Thymus (tissue), 11 donors: Measurements from ENCODE around the gene FLT3. TPM values are rescaled to one million over a fixed set of nuclear protein-coding genes. Genes with fewer than 3 reads are reported as not detected.
"Not testable (repeated sequence)": the region's sequence is repeated elsewhere in the genome, so short reads cannot be mapped to it uniquely, and the experiment has no call there.

Experiments
- DNase-seq, 9 donors: peaks; one replicate each; pipeline ENCODE4 v3.0.0-alpha.2; 2013; ENCODE audit warnings: low spot score in 9 of 9, low read depth in 6 of 9, missing footprints in 1 of 9
- H3K27ac ChIP-seq, 2 donors: one replicate each; pipeline ENCODE4 v1.5.1; 2013; ENCODE audit warnings: control low read depth in 1 of 2, low read depth in 1 of 2, low read length in 1 of 2, mild to moderate bottlenecking in 1 of 2, moderate library complexity in 1 of 2
- H3K27me3 ChIP-seq, 2 donors: one replicate each; pipeline ENCODE4 v1.5.1; 2013; ENCODE audit warnings: low read length in 1 of 2; ENCODE audit not compliant: control insufficient read depth in 2 of 2, insufficient read depth in 1 of 2
- H3K36me3 ChIP-seq, 2 donors: one replicate each; pipeline ENCODE4 v1.5.1; 2013; ENCODE audit warnings: low read length in 1 of 2, mild to moderate bottlenecking in 1 of 2, moderate library complexity in 1 of 2; ENCODE audit not compliant: control insufficient read depth in 2 of 2, insufficient read depth in 2 of 2
- H3K4me1 ChIP-seq, 2 donors: one replicate each; pipeline ENCODE4 v1.5.1; 2013; ENCODE audit warnings: low read length in 2 of 2; ENCODE audit not compliant: control insufficient read depth in 2 of 2, insufficient read depth in 2 of 2
- H3K4me3 ChIP-seq, 2 donors: one replicate each; pipeline ENCODE4 v1.5.1; 2013; ENCODE audit warnings: low read length in 2 of 2, control low read depth in 1 of 2, mild to moderate bottlenecking in 1 of 2
- H3K9me3 ChIP-seq, 2 donors: one replicate each; pipeline ENCODE4 v1.5.1; 2013; ENCODE audit warnings: low read length in 1 of 2, mild to moderate bottlenecking in 1 of 2; ENCODE audit not compliant: control insufficient read depth in 2 of 2, insufficient read depth in 1 of 2
- WGBS: extraction: QIAGEN DNeasy Blood & Tissue Kit; methylation state at CpG from one replicate; pipeline ENCODE4 v1.1.7; 2013; 5-methylcytosine and 5-hydroxymethylcytosine counted together
- polyA plus RNA-seq: library from polyadenylated mRNA; stranded (reverse); fragments of 200-250 nt; gene quantifications from one replicate; pipeline ENCODE4 v1.2.3, GENCODE V29; 2013
- total RNA-seq: library from RNA; stranded (reverse); fragments of 120-200 nt; gene quantifications from one replicate; pipeline ENCODE4 v1.2.4, GENCODE V29; 2013
- donor health status: healthy.

The FLT3 gene
- total and polyA plus RNA-seq, 2 donors = 8.3 to 11.6 TPM

- WGBS = 97% methylated on average over 13 of the region's 13 CpGs
- not testable (repeated sequence) for H3K27me3 ChIP-seq, H3K36me3 ChIP-seq, DNase-seq, H3K4me1 ChIP-seq, H3K27ac ChIP-seq, H3K9me3 ChIP-seq, H3K4me3 ChIP-seq
Observed at GRCh38 chr13:28005016-28005415, 95.4 kb downstream of the FLT3 start.

DNA sequence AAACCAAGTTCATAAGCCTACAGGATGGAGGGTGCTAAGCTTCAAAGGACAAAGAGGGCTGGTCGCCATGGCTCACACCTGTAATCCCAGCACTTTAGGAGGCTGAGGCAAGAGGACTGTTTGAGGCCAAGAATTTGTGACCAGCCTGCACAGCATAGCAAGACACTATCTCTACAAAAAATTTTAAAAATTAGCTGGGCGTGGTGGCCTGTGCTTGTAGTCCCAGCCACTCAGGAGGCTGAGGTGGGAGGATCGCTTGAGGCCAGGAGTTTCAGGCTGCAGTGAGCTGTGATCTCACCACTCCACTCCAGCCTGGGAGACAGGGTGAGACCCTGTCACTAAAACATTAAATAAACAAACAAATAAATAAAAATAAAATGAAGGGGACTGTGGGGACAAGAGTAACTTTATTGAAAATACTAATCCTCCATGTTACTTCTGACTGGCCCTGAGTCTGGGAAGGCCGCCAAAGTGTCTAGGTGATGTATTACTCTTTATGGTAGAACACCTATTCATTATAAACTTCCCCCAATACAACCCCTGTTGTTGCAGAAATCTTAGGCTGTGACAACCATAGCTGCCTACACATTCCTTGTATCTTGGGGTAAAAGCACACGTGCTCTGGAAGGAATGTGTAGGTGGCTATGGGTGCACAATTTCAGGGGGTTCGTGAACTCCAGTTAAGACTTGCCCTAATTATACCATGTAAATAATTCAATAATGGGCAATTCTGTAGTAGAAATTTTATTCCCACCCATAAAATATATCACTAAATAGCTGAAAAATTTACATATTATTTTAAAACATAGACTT is 97.3 kb downstream of the FLT3 start:
- Histone ChIP-seq H3K27me3 (no peaks in the 10 kb centered on the region), H3K4me1 (no peaks in the 10 kb centered on the region), H3K9me3 (no peaks in the 10 kb centered on the region), H3K27ac (no peak overlapping the region), H3K4me3 (no peak overlapping the region), H3K36me3 (no peaks in the 10 kb centered on the region)
- no peak for DNase-seq
- WGBS = 92% methylated on average over 6 of the region's 6 CpGs

GRCh38 chr13:28001837-28002473 is 98.4 kb downstream of the FLT3 start:
- Histone ChIP-seq H3K9me3 (no peaks in the 10 kb centered on the region), H3K27me3 (no peaks in the 10 kb centered on the region), H3K4me3 (no peak overlapping the region), H3K36me3 (no peaks in the 10 kb centered on the region), H3K27ac (no peak overlapping the region), H3K4me1 (no peaks in the 10 kb centered on the region)
- WGBS = 93% methylated on average over 20 of the region's 20 CpGs
- no peak for DNase-seq

DNA sequence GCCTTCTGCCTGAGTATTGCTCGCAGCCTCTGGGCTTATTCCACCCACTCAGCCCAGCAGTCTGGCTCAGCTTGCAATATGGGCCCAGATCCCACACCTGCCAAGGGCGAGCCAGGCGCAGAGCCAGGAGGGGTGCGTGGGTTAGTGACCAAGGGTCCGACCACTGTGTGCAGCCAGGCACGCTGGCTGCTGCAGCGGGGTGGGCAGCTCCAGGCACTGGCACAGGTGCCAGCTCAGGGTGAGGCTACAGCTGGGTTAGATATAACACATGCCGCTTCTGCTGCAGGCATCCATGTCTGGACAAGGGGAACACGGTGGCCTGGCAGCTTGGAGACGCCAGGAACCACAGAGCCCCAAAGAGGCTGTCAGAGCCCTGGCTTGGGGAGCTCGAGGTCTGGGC is 99.3 kb downstream of the FLT3 start:
- Histone ChIP-seq H3K4me1 (no peaks in the 10 kb centered on the region), H3K9me3 (no peaks in the 10 kb centered on the region), H3K27me3 (no peaks in the 10 kb centered on the region), H3K4me3 (no peak overlapping the region), H3K27ac (no peak overlapping the region), H3K36me3 (no peaks in the 10 kb centered on the region)
- WGBS = 96% methylated on average over 11 of the region's 11 CpGs
- no peak for DNase-seq

GRCh38 chr13:28000567-28000966 is 99.8 kb downstream of the FLT3 start:
- H3K36me3 ChIP-seq = no peaks in the 10 kb centered on the region
- H3K4me3 ChIP-seq = no peak overlapping the region
- H3K27ac ChIP-seq = no peak overlapping the region
- no peaks in the 10 kb centered on the region for H3K27me3 ChIP-seq
- 73% methylated on average over 5 of the region's 5 CpGs for WGBS
- no peaks in the 10 kb centered on the region for H3K9me3 ChIP-seq
- no peaks in the 10 kb centered on the region for H3K4me1 ChIP-seq
- DNase-seq = no peak

DNA sequence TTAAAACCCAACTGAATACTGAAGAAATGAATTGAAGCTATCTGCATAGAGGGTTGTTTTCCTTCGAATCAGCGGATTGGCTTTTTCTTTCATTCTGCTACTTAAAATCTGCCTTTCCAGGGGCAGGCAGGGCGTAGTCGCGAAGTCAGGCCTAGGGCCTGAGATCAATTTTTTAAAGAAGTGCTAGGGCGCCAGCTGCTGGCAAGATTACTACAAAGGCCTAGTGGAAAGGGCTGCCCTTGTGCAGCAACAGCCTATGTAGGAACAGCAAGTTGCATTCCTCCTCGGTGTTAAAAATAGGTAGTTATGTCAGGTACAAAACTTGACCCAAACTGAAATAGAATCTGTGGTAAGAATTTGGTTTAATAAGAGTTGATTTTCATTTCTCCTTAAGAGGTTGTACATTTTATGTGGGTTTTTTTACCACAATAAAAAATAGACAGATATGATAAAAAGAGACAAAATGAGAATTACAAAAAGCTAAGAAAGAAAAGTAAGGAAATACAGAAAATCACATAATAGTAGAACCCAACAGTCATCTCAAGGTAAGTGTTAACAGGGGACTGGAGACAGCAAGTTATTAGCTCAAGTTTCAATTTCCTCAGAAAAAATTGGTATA is 102.4 kb downstream of the FLT3 start:
- Histone ChIP-seq H3K4me1 (no peaks in the 10 kb centered on the region), H3K9me3 (no peaks in the 10 kb centered on the region), H3K36me3 (no peaks in the 10 kb centered on the region), H3K27me3 (no peaks in the 10 kb centered on the region), H3K27ac (no peak overlapping the region), H3K4me3 (no peak overlapping the region)
- DNase-seq = peak in 5 of 9 donors; percentile 17 to 62 (median 22)
- 73% methylated on average over 7 of the region's 7 CpGs for WGBS

DNA sequence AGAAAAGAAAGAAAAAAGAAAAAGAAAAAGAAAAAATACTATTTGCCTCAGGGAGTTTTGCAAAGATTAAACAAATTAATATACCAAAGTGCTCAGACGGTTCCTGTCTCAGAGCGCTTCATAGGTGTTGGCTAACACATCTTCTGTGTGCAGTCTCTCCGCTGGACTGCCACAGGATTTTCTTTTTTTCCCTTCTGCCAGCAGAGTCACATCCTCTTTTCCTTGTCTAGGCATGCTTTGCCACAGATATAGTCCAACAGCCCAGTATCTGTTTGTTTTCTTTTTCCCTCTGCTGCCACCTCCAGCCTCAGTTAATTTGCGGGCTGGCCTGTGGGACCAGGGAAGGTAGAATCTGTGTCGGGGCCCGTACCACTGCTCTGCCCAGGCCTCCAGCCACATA is 108.5 kb downstream of the FLT3 start:
- no peaks in the 10 kb centered on the region for H3K4me1 ChIP-seq
- no peak overlapping the region for H3K4me3 ChIP-seq
- no peaks in the 10 kb centered on the region for H3K36me3 ChIP-seq
- peaks cover 0 to 13% of the 10 kb centered on the region in 2 donors for H3K27me3 ChIP-seq
- H3K9me3 ChIP-seq = no peaks in the 10 kb centered on the region
- H3K27ac ChIP-seq = no peak overlapping the region
- no peak for DNase-seq
- 90% methylated on average over 6 of the region's 6 CpGs for WGBS

DNA sequence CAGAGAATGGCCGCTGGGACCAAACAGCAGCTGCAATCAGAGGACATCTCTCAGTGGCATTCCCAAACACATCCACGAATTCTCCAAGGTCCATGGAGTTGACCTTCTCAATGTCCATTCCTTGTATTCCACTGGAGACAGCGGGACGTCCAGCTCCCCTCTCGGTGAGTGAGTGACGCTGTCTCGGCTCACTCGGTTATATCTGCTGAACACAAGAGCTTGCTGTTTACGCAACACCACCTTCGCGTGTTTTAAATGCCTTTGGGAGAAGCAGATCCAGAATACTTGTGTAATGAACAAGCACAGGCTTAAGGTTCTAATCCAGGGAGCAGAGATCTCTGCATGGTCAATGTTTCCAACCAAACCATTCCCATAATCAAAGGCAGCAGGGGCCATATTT is 111.9 kb downstream of the FLT3 start, which contains the start of gene URAD:
URAD (minus strand) TSS at position 174 of the 400 bp plus-strand sequence; CDS start at position 118, 56 bp downstream.
- Histone ChIP-seq H3K9me3 (no peaks in the 10 kb centered on the region), H3K36me3 (no peaks in the 10 kb centered on the region), H3K4me1 (no peaks in the 10 kb centered on the region), H3K4me3 (no peak within 1 kb of the TSS), H3K27ac (no peak within 1 kb of the TSS), H3K27me3 (peaks cover 0 to 31% of the 10 kb centered on the region in 2 donors)
- DNase-seq = no peak
- WGBS = 87% methylated on average over 11 of the region's 11 CpGs

DNA sequence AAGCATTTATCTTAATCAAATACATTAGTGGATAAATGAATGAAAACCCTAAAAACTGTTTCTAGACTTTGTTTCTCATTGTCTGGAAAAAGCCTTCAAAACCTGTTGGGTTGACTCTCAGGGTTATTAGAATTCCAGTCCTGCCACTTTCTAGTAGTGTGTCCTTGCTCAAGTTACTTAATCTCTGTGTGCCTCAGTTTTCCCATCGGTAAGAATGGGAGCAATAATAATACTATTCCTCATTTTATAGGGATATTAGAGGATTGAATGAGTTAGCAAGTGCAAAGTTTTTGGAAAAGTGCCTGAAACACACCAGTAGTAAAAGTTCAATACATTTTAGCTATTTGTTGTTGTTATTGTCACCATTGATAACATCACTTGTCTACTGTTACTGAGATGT is 114.8 kb downstream of the FLT3 start:
- Histone ChIP-seq H3K4me1 (no peaks in the 10 kb centered on the region), H3K9me3 (no peaks in the 10 kb centered on the region), H3K27ac (no peak overlapping the region), H3K27me3 (peaks cover 16 to 55% of the 10 kb centered on the region in 2 donors), H3K36me3 (no peaks in the 10 kb centered on the region), H3K4me3 (no peak overlapping the region)
- DNase-seq = no peak
- WGBS = 89% methylated on average over 1 of the region's 1 CpG
